Measurements from ENCODE around the gene DDX52.

Gene DDX52

GRCh38 chr17:37567538-37567937 lies 75.7 kb downstream of the DDX52 start:
- no peak for TF ChIP-seq CTCF (IDR thresholded peaks at IDR 0.05; ENCODE audit: control insufficient read depth, extremely low read depth, insufficient read depth)
- no peak for DNase-seq (ENCODE audit: low read depth)
- H3K4me3 ChIP-seq (ENCODE audit: low read depth, low read length), result no peak overlapping the region

GRCh38 chr17:37567137-37567536 lies 76.1 kb downstream of the DDX52 start:
- H3K4me3 ChIP-seq (ENCODE audit: low read depth, low read length), result no peak overlapping the region
- no peak for DNase-seq (ENCODE audit: low read depth)
- no peak for TF ChIP-seq CTCF (IDR thresholded peaks at IDR 0.05; ENCODE audit: control insufficient read depth, extremely low read depth, insufficient read depth)

- DNase-seq (ENCODE audit: low read depth), result no peak
- no peak overlapping the region for H3K4me3 ChIP-seq (ENCODE audit: low read depth, low read length)
- TF ChIP-seq CTCF (IDR thresholded peaks at IDR 0.05; ENCODE audit: control insufficient read depth, extremely low read depth, insufficient read depth), result no peak
These were observed 79.0 kb downstream of the DDX52 start for GRCh38 chr17:37564252-37564651.

- TF ChIP-seq CTCF (IDR thresholded peaks at IDR 0.05; ENCODE audit: control insufficient read depth, extremely low read depth, insufficient read depth), result no peak
These were observed 81.1 kb downstream of the DDX52 start for GRCh38 chr17:37562016-37562745.

More at GRCh38 chr17:37562016-37562745, 81.1 kb downstream of the DDX52 start:
- no peak for DNase-seq (ENCODE audit: low read depth)
- H3K4me3 ChIP-seq (ENCODE audit: low read depth, low read length), result no peak overlapping the region
